GM12878 (cell line): ENCODE measurements around the gene GUCA1A. TPM values are rescaled to one million over a fixed set of nuclear protein-coding genes. Genes with fewer than 3 reads are reported as not detected.

Experiments
- ATAC-seq: fragments of 200-7000 bp; cut with Tn5 transposase; 3 replicates; pipeline ENCODE4 v1.9.1; 2020; ENCODE audit warnings: mild to moderate bottlenecking, moderate library complexity
- BruUV-seq: library from RNA; stranded (reverse); fragments of 400-500 nt; replicated peaks from 2 replicates; lab custom pipeline; 2021; lab: Mats Ljungman, UMichigan
- CTCF ChIA-PET: fragments of 300-600 bp; sonication (Branson Sonifier 250); formaldehyde crosslinking; extraction: SDS; loops from one replicate; lab custom pipeline; 2021; ENCODE audit warnings: inconsistent platforms; lab: Yijun Ruan, JAX
- POLR2A ChIA-PET: fragments of 350-600 bp; formaldehyde crosslinking; extraction: SDS; loops from one replicate; lab custom pipeline; 2021; ENCODE audit warnings: inconsistent platforms; lab: Charles Lee
- RAD21 ChIA-PET: fragments of 300-600 bp; sonication (Branson Sonifier 250); formaldehyde crosslinking; loops from one replicate; lab custom pipeline; 2023; ENCODE audit warnings: antibody characterized with exemption; ENCODE audit not compliant: unreplicated experiment; lab: Charles Lee
- SMC1A ChIA-PET: fragments of 300-600 bp; sonication (Branson Sonifier 250); formaldehyde crosslinking; loops from one replicate; lab custom pipeline; 2023; ENCODE audit not compliant: unreplicated experiment, uncharacterized antibody; lab: Charles Lee
- DNase-seq: peaks from one replicate; pipeline ENCODE4 v3.0.0-alpha.2; 2011; ENCODE audit warnings: low read depth, low spot score
- FAIRE-seq: peaks from 3 replicates; lab custom pipeline; 2011; peaks lifted over from hg19 to GRCh38; lab: Jason Lieb, UNC
- H2AFZ ChIP-seq: 2 replicates; pipeline ENCODE4 v1.6.0; 2011; ENCODE audit warnings: low read depth, low read length, control low read depth; ENCODE audit not compliant: control insufficient read depth
- H3K27ac ChIP-seq: 2 replicates; pipeline ENCODE4 v1.5.1; 2011; ENCODE audit warnings: control low read depth; ENCODE audit not compliant: control insufficient read depth, insufficient read depth
- H3K27me3 ChIP-seq, 2 experiments: replicated peaks in 1 of 2; 2 replicates each; pipeline versions ENCODE4 v1.6.0 to v1.6.1; 2011; ENCODE audit warnings: low read length in 1 of 2; ENCODE audit not compliant: control insufficient read depth in 2 of 2, insufficient read depth in 2 of 2
- H3K36me3 ChIP-seq, 2 experiments: 2 replicates each; pipeline ENCODE4 v1.5.1; 2011; ENCODE audit warnings: low read length in 1 of 2; ENCODE audit not compliant: control insufficient read depth in 2 of 2, insufficient read depth in 2 of 2
- H3K4me1 ChIP-seq: 2 replicates; pipeline ENCODE4 v1.6.1; 2011; ENCODE audit warnings: mild to moderate bottlenecking, low read length, moderate library complexity, mixed read lengths; ENCODE audit not compliant: control insufficient read depth, insufficient read depth
- H3K4me2 ChIP-seq: 2 replicates; pipeline ENCODE4 v1.6.0; 2011; ENCODE audit warnings: control low read depth; ENCODE audit not compliant: control insufficient read depth, insufficient read depth
- H3K4me3 ChIP-seq: fragments of 200-600 bp; sonication (generic); 2 replicates; pipeline ENCODE4 v1.5.1; 2016
- H3K79me2 ChIP-seq: 2 replicates; pipeline ENCODE4 v1.6.0; 2011; ENCODE audit warnings: low read length; ENCODE audit not compliant: control insufficient read depth, insufficient read depth
- H3K9ac ChIP-seq: 2 replicates; pipeline ENCODE4 v1.8.0; 2011; ENCODE audit warnings: low read length, control low read depth, mixed read lengths; ENCODE audit not compliant: control insufficient read depth, insufficient read depth
- H3K9me3 ChIP-seq: replicated peaks from 3 replicates; pipeline ENCODE4 v1.5.1; 2011; ENCODE audit warnings: mild to moderate bottlenecking, low read length; ENCODE audit not compliant: control insufficient read depth, insufficient read depth
- H4K20me1 ChIP-seq: 2 replicates; pipeline ENCODE4 v1.6.0; 2011; ENCODE audit not compliant: control insufficient read depth, insufficient read depth
- E2F8 ChIP-seq: fragments of 450-650 bp; IDR thresholded peaks from 2 replicates; pipeline ENCODE4 v1.6.1; 2018; ENCODE audit warnings: mild to moderate bottlenecking, low read depth, moderate library complexity; ENCODE audit not compliant: partially characterized antibody
- EZH2 ChIP-seq: IDR thresholded peaks from 2 replicates; pipeline ENCODE4 v1.6.1; 2012; ENCODE audit warnings: low read depth, mild to moderate bottlenecking, control low read depth, inconsistent platforms, low read length, borderline replicate concordance; ENCODE audit not compliant: control insufficient read depth
- GABPA ChIP-seq: IDR thresholded peaks from 2 replicates; pipeline ENCODE4 v1.6.1; 2014; ENCODE audit warnings: antibody characterized with exemption, low read depth, mild to moderate bottlenecking, inconsistent platforms
- MXI1 ChIP-seq: fragments of 150-350 bp; IDR thresholded peaks from 2 replicates; pipeline ENCODE4 v1.6.1; 2011; ENCODE audit warnings: low read depth, mild to moderate bottlenecking, inconsistent platforms, low read length, improper control_type of control experiment
- MYC ChIP-seq: IDR thresholded peaks from 2 replicates; pipeline ENCODE4 v1.6.1; 2011; ENCODE audit warnings: mild to moderate bottlenecking, low read length, moderate library complexity, inconsistent platforms; ENCODE audit not compliant: insufficient read depth, insufficient replicate concordance, insufficient read length, severe bottlenecking
- NFIC ChIP-seq: IDR thresholded peaks from 2 replicates; pipeline ENCODE4 v1.6.1; 2012; ENCODE audit warnings: low read depth, mild to moderate bottlenecking, inconsistent platforms, low read length, moderate library complexity
- NR2C1 ChIP-seq: fragments of 450-650 bp; IDR thresholded peaks from 2 replicates; pipeline ENCODE4 v1.6.1; 2017; ENCODE audit warnings: antibody characterized with exemption, mild to moderate bottlenecking, moderate library complexity
- PML ChIP-seq: IDR thresholded peaks from 2 replicates; pipeline ENCODE4 v1.6.1; 2012; ENCODE audit warnings: low read length, inconsistent platforms
- RELA ChIP-seq: fragments of 450-650 bp; IDR thresholded peaks from 2 replicates; pipeline ENCODE4 v1.8.0; 2014; ENCODE audit warnings: borderline replicate concordance; ENCODE audit not compliant: partially characterized antibody
- REST ChIP-seq: IDR thresholded peaks from 2 replicates; pipeline ENCODE4 v1.6.1; 2012; ENCODE audit warnings: mild to moderate bottlenecking, low read depth, low read length
- WRNIP1 ChIP-seq: IDR thresholded peaks from 2 replicates; pipeline ENCODE4 v1.6.1; 2011; ENCODE audit warnings: low read depth, low read length, improper control_type of control experiment, borderline replicate concordance
- WGBS: methylation state at CpG from one replicate; pipeline ENCODE4 v1.1.6; 2016; ENCODE audit warnings: low lambda C conversion rate; ENCODE audit not compliant: insufficient replicate concordance, insufficient coverage; ENCODE audit errors: missing lambda C conversion rate; 5-methylcytosine and 5-hydroxymethylcytosine counted together
- in situ Hi-C: fragments of 300-500 bp; cut with MboI; formaldehyde crosslinking; loops from 9 replicates; pipeline ENCODE4 v1.14.3; 2018; ENCODE audit warnings: mixed read lengths
- intact Hi-C: fragments of 100-400 bp; cut with micrococcal nuclease; formaldehyde crosslinking; loops from one replicate; pipeline ENCODE4 v1.14.2; 2022; ENCODE audit not compliant: unreplicated experiment
- polyA plus RNA-seq, 11 experiments: library from polyadenylated mRNA; depleted of rRNA in 4 of 11; unstranded in 6 of 11; stranded (reverse) in 5 of 11; fragments of >200 nt; fragmentation: Nextera tagmentation in 4 of 11; fragmentation: Illumina TruSeq in 1 of 11; extraction: Ambion mirVana in 4 of 11; extraction: Trizol in 1 of 11; gene quantifications; 1 replicate in 1 of 11; 2 replicates in 10 of 11; pipeline versions ENCODE4 v1.2.1 to v1.2.3, GENCODE V29; 2011 to 2016; ENCODE audit warnings: inconsistent platforms in 2 of 11, missing spikeins in 2 of 11, low read depth in 1 of 11
- total RNA-seq, 4 experiments: library from RNA; depleted of rRNA in 3 of 4; stranded (reverse); fragments of >200 nt in 3 of 4; fragmentation: Illumina TruSeq in 1 of 4; extraction: Trizol in 1 of 4; gene quantifications; 2 replicates each; pipeline versions ENCODE4 v1.2.1 to v1.2.3, GENCODE V29; 2013 to 2021

The GUCA1A gene
- total and polyA plus RNA-seq, 10 of the 15 experiments (the other 5 are each of a cell fraction or from before 2014, with no cell fraction given) = not detected

GRCh38 chr6:42124223-42124836 lies 48.8 kb upstream of the GUCA1A start:
- ChIA-PET RAD21 (no interaction called here), CTCF (interaction anchor here (1.1 kb wide), 1 partner anchor 20 kb away, joined by 4 read pairs; no protein-coding TSS in a partner anchor)
- WGBS = 45% methylated on average over 9 of the region's 9 CpGs
- no TSS peak for BruUV-seq
- in situ Hi-C loops = no loop called here
- no peaks in the 10 kb centered on the region for H3K27me3 ChIP-seq
- no peaks in the 10 kb centered on the region for H3K79me2 ChIP-seq
- no peaks in the 10 kb centered on the region for H3K36me3 ChIP-seq
- no peaks in the 10 kb centered on the region for H3K4me1 ChIP-seq
- no peak overlapping the region for H3K4me2 ChIP-seq
- H3K27ac ChIP-seq = no peak overlapping the region
- H3K9me3 ChIP-seq = no peaks in the 10 kb centered on the region
- no peak overlapping the region for H2AFZ ChIP-seq
- ATAC-seq = peak; percentile 16; the same call in 2 of the 3 replicates
- TF ChIP-seq REST (no peak), EZH2 (no peak), PML (no peak), MXI1 (no peak), RELA (no peak), GABPA (no peak), NFIC (no peak), WRNIP1 (no peak), MYC (no peak), NR2C1 (no peak), E2F8 (no peak)
- TF ChIP-seq, all 136 proteins: peak for 0
- FAIRE-seq (no peak), DNase-seq (no peak)
- H3K4me3 ChIP-seq = no peak overlapping the region
- H4K20me1 ChIP-seq = no peaks in the 10 kb centered on the region
- SMC1A ChIA-PET = no interaction called here
- POLR2A ChIA-PET = no interaction called here
- intact Hi-C loops = no loop called here
- H3K9ac ChIP-seq = no peak overlapping the region
